Fibroblast of skin of scalp (primary cell): Measurements from ENCODE around the gene CDKL2.

Experiments used
- DNase-seq: peaks from one replicate; pipeline ENCODE4 v3.0.0-alpha.2; 2013

CDKL2 gene

DNA sequence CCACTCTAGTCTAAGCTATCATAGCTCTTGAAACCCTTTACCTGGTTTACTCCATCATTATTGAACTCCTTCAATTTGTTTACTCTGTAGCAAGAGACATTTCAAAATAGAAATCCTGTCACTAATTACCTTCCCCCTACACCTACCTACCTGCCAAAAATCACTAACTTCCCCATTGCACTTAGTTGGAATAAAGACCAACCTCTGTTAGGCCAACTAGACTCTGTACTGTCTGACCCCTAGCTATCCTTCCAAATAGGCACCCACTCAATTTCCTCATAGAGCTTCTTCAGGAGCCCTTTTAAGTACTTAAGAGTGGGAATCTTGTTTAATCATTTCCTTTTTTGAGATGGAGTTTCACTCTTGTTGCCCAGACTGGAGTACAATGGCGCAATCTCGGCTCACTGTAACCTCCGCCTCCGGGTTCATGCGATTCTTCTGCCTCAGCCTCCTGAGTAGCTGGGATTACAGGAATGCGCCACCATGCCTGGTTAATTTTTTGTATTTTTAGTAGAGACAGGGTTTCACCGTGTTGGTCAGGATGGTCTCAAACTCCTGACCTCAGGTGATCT lies 8.9 kb upstream of the CDKL2 start:
- no peak for DNase-seq

DNA sequence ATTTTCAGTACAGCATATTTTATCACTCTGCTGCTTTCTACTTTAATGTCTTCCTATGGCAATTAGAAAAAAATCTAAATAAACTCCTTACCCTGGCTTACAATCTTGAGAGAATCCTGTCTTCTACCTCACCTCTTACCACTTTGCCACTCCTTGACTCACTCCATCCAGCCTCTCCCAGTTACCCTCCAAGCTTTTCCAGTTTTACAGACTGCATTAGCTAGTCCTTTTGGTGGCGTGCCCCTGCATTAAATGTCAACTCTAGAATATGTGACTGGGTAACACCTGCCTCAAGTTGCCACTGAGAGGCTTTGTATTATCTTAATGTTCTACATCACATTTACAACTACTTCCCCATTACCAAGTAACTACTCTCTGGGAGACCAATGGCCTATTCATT lies 7.5 kb upstream of the CDKL2 start:
- DNase-seq = no peak

DNA sequence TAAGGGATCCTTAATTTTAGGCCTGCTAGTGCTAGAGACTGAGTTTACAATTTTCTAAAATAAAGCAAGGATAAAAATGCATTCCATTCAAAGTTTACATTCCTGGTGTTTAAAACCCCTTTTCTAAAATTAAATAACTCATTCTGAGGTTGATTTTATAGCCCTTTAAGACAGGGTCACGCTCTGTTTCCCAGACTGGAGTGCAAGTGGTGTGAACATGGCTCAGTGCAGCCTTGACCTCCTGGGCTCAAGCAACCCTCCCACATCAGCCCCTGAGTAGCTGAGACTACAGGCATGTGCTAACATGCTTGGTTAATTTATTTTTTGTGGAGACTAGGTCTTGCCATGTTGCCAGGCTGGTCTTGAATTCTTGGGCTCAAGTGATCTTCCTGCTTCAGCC lies 6.8 kb upstream of the CDKL2 start:
- peak; percentile 36 for DNase-seq

GRCh38 chr4:75634951-75635350 lies 4.6 kb upstream of the CDKL2 start:
- DNase-seq = no peak

- DNase-seq = no peak
Measured at GRCh38 chr4:75634281-75634680, 4.0 kb upstream of the CDKL2 start.

DNA sequence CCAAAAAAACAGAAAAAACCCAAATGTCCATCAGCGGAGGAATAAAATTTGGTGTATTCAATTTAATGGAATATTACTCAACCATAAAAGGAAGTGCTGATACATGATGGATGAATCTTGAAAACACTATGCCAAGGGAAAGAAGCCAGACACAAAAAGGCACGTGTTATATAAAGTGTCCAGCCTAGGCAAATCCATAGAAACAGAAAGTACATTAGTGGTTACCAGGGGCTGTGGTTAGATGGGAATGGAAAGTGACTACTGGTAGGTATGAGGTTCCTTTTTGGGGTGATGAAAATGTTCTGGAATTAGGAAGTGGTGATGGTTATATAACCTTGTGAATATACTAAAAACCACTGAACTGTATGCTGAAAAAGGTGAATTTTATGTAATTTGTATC lies 3.5 kb upstream of the CDKL2 start:
- DNase-seq = peak; percentile 56

- DNase-seq = no peak
Measured at GRCh38 chr4:75630937-75631329, 605 bp upstream of the CDKL2 start.

GRCh38 chr4:75629239-75629638 lies 1.1 kb downstream of the CDKL2 start:
- no peak for DNase-seq

GRCh38 chr4:75623026-75623425 lies 7.3 kb downstream of the CDKL2 start:
- DNase-seq = no peak

- DNase-seq = no peak
Measured at GRCh38 chr4:75621715-75622114, 8.6 kb downstream of the CDKL2 start.

DNA sequence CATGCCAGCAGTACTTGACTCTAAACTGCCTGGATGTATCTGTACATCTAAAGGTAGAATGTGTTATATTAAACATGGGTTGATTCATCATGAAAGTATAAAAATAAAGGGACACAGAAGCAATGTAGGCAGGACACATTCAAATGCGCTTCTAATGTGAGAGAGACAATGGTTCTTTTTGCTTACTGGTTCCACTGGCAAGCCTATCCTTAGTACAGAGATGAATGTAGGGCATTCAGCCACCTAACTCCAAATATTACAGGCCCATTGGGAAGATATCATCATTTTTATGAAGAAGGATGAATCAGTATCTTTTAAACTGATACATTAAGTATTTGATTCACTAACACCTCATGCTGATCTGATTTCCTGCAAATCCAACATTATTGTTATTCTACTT lies 18.0 kb downstream of the CDKL2 start:
- DNase-seq = no peak

DNA sequence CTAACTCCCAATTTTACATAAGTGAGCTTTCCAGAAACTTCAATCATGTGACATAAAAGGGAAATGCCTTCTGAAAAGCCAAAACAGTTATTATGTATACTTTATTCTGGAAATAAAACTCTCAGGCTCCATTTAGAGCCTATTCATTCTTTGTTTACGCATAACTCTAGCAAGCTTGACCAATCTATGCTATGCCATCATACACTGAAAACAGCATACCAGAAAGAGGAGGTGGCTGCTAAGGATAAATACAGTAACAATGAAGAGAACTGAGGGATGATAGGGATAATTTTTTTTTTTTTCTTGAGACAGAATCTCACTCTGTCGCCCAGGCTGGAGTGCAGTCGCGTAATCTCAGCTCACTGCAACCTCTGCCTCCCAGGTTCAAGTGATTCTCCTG lies 24.4 kb downstream of the CDKL2 start:
- DNase-seq = no peak

DNA sequence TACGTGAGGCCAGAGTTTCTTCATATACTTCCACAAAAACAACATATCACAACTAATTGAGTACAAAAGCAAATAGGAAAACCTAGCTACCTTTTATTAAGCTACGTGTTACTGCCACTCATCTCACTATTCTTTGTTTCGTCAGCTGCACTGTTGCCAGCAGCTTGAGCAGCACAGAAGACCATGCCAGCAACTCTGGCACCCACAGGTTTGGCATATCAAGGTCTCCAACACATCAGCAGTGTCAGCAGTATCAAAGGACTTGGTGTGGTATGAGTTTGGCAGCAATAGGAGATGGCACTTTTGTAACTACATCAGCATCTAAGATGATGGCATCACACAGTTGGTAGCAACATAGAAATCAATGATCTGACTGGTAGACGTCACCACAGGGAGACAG lies 30.7 kb downstream of the CDKL2 start:
- DNase-seq = no peak

GRCh38 chr4:75598390-75598789 lies 31.9 kb downstream of the CDKL2 start:
- peak; percentile 18 for DNase-seq

DNA sequence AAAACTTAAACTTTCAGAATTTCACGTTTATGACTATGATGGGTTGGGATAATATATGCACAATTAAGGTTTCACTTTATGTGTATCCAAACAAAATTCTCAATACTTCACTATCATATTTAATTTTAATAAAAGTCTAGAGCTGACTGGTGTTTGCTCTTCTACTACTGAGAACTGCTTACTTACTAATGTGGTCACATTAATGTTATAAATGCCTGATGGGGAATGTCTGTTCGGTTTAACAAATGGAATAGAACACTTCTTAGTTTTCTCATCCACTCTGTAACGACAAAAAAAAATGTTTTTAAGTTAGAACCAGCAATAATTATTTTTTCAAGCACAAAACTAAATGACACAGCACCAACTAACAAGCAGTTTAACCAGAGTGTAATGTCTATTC lies 34.3 kb downstream of the CDKL2 start:
- no peak for DNase-seq

GRCh38 chr4:75593393-75593792 lies 36.9 kb downstream of the CDKL2 start:
- no peak for DNase-seq

- no peak for DNase-seq
Measured at GRCh38 chr4:75584067-75584466, 46.3 kb downstream of the CDKL2 start.

- no peak for DNase-seq
Measured at GRCh38 chr4:75567725-75568124, 62.6 kb downstream of the CDKL2 start.

DNA sequence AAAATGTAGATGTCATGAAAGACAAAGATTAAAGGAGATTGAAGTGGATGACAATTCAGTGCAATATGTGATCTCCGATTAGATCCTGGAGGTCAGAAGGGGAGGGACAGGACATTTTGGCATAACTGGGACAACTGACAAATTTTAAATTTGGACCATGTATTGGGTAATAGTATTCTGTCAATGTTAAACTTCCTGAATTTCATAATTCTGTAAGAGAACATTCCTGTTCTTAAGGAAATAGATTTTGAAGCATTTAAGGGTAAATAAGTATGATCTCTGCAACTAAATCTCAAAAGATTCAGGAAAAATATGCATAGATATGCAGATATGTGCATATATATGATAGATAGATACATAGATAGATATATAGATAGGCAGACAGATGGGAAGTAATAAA lies 63.4 kb downstream of the CDKL2 start:
- DNase-seq = no peak

GRCh38 chr4:75565481-75565880 lies 64.8 kb downstream of the CDKL2 start:
- no peak for DNase-seq

DNA sequence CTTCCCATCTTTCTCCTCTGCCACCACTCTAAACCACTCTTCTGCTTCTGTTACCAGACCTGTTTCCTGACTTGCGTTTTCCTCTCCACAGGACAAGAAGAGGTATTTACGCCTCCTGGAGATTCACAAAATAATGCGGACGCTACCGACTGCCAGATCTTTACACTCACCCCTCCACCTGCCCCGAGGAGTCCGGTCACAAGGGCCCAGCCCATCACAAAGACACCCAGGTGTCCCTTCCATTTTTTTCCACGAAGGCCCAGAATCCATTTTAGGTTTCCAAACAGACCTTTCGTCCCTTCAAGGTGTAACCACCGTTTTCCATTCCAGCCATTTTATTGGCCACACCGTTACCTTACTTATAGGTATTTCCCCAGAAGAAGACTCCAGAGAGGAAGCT lies 66.3 kb downstream of the CDKL2 start:
- no peak for DNase-seq

- no peak for DNase-seq
Measured at GRCh38 chr4:75561789-75562188, 68.5 kb downstream of the CDKL2 start.

DNA sequence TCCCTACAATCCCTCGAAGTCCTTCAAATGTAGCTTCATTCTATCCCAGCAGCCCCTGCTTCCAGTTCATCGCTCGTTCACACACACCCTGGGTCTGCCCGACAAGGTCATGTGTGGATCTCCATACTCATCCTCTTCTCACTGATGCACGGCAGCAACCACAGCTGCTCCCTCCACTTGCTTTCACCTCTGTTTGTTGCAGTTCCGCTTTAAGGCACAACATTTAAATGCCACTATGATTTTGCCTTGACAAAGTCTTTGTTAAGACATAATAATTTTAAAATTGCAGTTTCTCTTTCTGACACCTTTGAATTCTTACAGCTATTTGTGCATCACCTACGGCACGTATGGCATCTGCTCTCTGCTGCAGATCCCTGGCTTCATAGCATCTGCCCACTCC lies 72.6 kb downstream of the CDKL2 start:
- no peak for DNase-seq

- no peak for DNase-seq
Measured at GRCh38 chr4:75555294-75556164, 74.8 kb downstream of the CDKL2 start, which contains the start of gene ODAPH. Gene ODAPH, plus strand, starts transcription at chr4:75556066. Its CDS starts 17 bp downstream, at chr4:75556083.
